Left lobe of liver (tissue), 2 donors: ENCODE data around the gene OR10A3. TPM values are rescaled to one million over a fixed set of nuclear protein-coding genes. Genes with fewer than 3 reads are reported as not detected.

Experiments
- ATAC-seq: fragments of 200-7000 bp; cut with Tn5 transposase; one replicate; pipeline ENCODE4 v1.9.1; 2020; ENCODE audit warnings: mild to moderate bottlenecking, moderate library complexity
- DNase-seq: peaks from one replicate; pipeline ENCODE4 v3.0.0-alpha.2; 2020; ENCODE audit warnings: low spot score
- total RNA-seq: library from RNA; stranded (reverse); gene quantifications from one replicate; pipeline ENCODE4 v1.2.1, GENCODE V29; 2021
- donor health status: DM: no; HTN: no; CAD: no; lungs with moderate emphysema.
- donor health status: DM: no; HTN: yes; CAD: no.

OR10A3 gene
- total RNA-seq, 1 donor from 2014 or later, result not detected

DNA sequence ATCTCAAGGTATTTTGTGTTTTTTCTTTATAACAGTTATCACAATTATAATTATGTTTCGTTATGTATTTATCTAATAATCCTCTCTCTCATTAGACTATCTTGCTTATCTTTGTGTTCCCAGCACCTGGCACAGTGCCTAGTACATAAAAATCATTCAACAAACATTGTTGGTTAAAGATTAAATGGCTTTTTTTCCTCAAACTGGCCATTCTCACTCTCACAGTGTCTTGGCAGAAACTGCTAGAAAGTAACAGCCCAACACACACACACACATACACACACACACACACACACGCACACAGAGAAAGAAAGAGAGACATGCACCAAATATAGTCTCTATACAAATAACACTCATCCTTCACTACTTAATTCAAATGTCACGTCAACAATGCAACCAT is 47.3 kb downstream of the OR10A3 start:
- DNase-seq (peak; percentile 60), ATAC-seq (peak; percentile 48)

DNA sequence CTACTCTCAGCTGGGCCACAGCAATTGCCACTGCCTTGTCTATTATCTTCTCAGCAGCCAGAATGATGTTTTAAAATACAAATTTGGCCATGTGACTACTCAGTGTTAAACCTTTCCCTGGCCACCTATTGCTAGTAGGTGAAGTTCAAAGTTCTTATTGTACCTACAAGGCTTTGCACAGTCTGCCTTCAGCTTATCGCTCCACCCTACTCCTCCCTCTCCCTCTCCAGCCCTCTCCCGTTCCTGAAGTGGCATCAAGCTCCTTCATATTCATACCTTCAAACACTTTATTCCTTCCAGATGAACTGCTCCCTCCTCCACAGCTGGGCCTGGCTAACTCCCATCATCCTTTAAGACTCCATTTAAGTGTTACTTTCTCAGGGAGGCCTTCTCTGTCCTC is 47.7 kb downstream of the OR10A3 start:
- DNase-seq (peak; percentile 47), ATAC-seq (peak; percentile 77)

DNA sequence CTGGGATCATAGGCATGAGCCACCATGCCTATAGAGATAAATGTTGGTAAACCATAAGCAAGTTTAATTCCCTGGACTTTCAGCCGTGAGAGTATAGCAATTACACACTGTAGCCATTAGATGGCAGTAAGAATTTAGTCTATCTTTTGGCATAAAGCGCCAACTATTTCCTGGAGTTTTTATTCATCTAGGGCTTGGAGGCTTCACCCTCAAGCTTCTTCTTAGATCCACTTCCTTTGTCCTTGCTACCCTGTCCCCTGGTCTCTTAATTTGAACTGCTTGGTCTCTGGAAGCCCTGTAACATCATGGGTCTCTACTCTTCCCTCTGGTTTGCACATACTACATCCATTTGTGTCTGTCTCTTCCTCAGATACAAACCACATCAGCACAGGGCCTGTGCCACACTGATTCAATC is 48.7 kb downstream of the OR10A3 start:
- ATAC-seq, result peak; percentile 73
- no peak for DNase-seq

DNA sequence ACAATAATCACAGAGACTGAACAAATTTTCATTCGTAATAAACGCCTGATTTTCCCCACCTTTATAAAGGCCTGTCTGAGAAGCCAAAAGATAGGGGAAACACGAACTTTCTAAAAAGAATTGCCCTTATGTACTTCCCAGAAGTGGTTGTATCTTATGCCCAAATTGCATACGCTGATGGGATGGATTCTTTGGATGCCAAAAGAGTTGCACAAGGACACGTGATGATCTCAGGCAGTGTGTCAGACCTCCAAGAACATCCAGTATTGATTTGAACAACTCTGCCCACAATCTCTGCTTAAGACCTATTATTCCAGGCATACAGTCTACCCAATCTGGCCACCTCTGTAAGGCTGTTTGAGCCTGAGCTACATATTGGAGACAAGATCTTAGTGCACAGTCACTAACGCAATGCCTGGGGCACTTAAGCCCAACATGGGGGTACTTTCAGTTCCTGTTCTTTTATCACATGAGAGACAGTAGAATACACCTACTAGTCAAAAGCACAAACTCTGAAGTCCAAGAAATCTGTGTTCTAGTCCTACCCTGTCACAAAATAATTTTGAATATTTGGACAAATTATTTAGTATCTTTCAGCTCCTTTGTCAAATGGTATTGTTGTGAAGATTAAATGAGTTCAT is 49.3 kb downstream of the OR10A3 start:
- no peak for DNase-seq
- ATAC-seq, result no peak

DNA sequence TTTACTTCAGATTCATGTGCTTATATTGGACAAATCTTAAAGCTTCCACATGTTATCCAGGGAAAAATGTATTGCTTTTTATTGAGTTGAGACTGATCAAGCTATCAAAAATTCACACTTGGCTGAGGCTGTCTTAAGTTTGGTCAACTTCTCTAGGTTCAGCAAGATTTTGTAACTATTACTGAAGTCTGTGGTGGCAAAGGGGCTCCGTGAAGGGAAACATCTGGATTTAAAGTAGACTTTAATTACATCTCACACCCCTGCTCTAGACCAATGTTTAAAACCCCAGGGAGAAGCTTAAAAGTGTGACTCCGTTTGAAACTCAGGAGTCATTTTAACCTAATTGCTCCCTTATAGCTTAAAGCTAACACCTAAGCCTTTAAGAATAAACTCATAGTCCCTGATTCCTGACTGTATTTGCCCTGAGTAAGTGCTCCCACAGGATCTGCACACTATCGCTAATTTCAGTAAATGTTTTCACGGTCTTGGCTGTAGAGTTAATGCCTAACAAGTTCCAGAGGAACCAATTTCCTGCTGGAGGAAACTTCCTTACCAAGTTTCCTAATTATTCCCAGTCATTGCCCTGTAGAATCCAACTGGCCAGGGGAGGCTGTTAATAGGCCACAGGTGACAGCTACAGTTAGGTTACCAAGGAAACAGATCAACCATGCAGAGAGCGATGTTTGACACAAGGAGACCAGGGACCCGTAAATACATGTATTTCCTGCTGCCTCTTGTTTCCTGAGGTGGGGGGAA is 50.9 kb downstream of the OR10A3 start:
- no peak for DNase-seq
- ATAC-seq, result no peak

DNA sequence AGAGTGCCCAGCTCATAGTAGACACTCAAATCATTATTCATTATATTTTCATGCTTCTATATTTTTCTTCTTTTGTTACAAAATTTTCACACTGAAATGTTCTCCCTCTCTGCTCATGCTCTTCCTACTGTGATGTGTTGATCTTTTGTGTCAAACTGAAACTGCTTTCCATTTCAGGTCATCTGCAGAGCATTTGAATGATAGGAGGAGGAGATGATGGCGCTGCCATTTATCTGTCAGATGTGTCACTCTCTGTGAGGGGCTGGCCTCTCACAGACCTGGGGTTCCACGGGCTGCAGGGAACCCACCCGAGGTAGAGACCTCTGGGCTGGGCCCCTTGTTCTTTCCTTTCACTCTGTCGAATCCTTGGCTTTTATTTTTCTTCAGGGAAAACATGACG is 51.5 kb downstream of the OR10A3 start:
- no peak for ATAC-seq
- DNase-seq, result no peak

Other genes with a start within 250 kb of the OR10A3 start
- not detected for gene OVCH2, start 235.2 kb downstream of the OR10A3 start, total RNA-seq
- gene OR5P2, start 144.8 kb downstream of the OR10A3 start, total RNA-seq, result not detected
- gene OR5P3, start 110.9 kb downstream of the OR10A3 start, total RNA-seq, result not detected
- gene OR10A6, start 10.4 kb downstream of the OR10A3 start, total RNA-seq, result not detected
- gene NLRP10, start 23.7 kb upstream of the OR10A3 start, total RNA-seq, result not detected
- 90.1 TPM for gene EIF3F, start 45.6 kb upstream of the OR10A3 start, total RNA-seq
- 1.2 TPM for gene TUB, start 139.5 kb upstream of the OR10A3 start, total RNA-seq
- 3.4 TPM for gene RIC3, start 227.3 kb upstream of the OR10A3 start, total RNA-seq